ENCODE data around the gene PCNX1. TPM values are rescaled to one million over a fixed set of nuclear protein-coding genes. Genes with fewer than 3 reads are reported as not detected.
A peak's percentile ranks its signal among the peaks of the same experiment; 100 is the strongest.

Gene PCNX1
- total RNA-seq, 2 experiments from 2014 or later = 31.0 to 37.4 TPM

GRCh38 chr14:70954068-70954467 is 46.8 kb downstream of the PCNX1 start:
- H3K4me1 Mint-ChIP-seq = peaks cover 22% of the 10 kb centered on the region
- H3K27me3 Mint-ChIP-seq = no peaks in the 10 kb centered on the region
- no peak for DNase-seq
- no peaks in the 10 kb centered on the region for H3K9me3 Mint-ChIP-seq
- H3K27ac Mint-ChIP-seq = no peak overlapping the region
- H3K4me3 Mint-ChIP-seq = no peak overlapping the region
- peaks cover 18% of the 10 kb centered on the region for H3K36me3 Mint-ChIP-seq

DNA sequence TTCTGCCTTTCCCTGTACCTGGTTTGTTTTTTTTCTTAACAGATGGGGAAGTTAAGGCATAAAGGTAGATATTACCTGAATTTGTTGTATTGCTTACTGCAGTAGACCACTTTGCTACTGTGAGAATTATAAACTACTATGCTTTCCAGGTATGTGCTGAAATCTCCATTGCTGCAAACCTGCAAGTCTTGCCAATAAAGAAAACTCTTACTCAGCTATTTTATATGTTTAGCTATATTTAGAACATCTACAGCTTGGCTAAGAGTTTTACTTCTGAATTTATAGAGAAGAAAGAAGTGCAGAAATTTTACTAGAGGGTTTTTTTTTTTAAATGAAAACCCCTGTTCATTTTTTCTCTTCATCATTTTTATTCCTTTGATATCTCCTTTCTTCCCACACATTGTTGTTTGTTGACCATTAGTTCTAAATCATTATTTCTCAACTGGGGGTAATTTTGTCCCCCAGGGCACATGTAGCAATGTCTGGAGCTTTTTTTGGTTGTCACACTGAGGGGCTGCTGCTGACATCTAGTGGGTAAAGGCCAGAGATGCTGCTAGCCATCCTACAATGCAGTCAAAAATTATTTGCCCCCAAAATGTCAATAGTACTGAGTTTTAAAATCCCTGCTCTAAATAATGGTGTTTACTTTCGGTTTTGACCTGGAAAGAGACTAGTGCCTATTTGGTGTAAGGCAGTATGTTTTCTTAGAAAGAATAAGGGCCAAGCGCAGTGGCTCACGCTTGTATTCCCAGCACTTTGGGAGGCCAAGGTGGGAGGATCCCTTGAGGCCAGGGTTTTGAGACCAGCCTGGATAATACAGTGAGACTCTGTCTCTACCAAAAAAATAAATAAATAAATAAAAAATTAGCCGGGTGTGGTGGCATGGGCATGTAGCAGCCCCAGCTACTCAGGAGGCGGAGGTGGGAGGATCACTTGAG is 48.6 kb downstream of the PCNX1 start:
- Mint-ChIP-seq H3K4me3 (no peak overlapping the region), H3K27ac (no peak overlapping the region), H3K36me3 (peaks cover 15% of the 10 kb centered on the region), H3K4me1 (peaks cover 22% of the 10 kb centered on the region), H3K9me3 (no peaks in the 10 kb centered on the region), H3K27me3 (no peaks in the 10 kb centered on the region)
- DNase-seq = peak; percentile 17

GRCh38 chr14:70956511-70956910 is 49.3 kb downstream of the PCNX1 start:
- Mint-ChIP-seq H3K36me3 (peaks cover 12% of the 10 kb centered on the region), H3K4me1 (peaks cover 22% of the 10 kb centered on the region), H3K27ac (no peak overlapping the region), H3K9me3 (no peaks in the 10 kb centered on the region), H3K27me3 (no peaks in the 10 kb centered on the region), H3K4me3 (no peak overlapping the region)
- no peak for DNase-seq

DNA sequence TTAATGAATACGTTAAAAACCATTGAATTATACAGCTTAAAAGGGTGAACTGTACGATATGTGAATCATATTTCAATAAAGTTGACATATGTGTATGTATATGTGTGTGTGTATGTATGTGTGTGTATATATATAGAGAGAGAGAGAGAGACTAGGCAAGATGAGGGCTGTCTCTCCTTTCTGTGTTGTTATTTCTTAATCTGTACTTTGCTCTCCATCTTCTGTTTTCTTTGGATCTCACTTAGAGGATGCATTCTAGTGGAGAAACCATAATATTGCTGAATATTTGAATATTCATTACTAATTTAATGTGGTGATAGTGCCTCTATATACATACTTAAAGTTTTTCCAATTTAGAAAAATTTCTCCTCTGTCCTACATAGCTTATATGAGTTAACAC is 50.5 kb downstream of the PCNX1 start:
- no peak overlapping the region for H3K27ac Mint-ChIP-seq
- H3K4me3 Mint-ChIP-seq = no peak overlapping the region
- H3K9me3 Mint-ChIP-seq = no peaks in the 10 kb centered on the region
- H3K36me3 Mint-ChIP-seq = peaks cover 11% of the 10 kb centered on the region
- DNase-seq = no peak
- peaks cover 20% of the 10 kb centered on the region for H3K4me1 Mint-ChIP-seq
- H3K27me3 Mint-ChIP-seq = no peaks in the 10 kb centered on the region

GRCh38 chr14:70962935-70963334 is 55.7 kb downstream of the PCNX1 start:
- no peaks in the 10 kb centered on the region for H3K27me3 Mint-ChIP-seq
- H3K4me1 Mint-ChIP-seq = peaks cover 29% of the 10 kb centered on the region
- no peaks in the 10 kb centered on the region for H3K9me3 Mint-ChIP-seq
- peak overlapping the region; percentile 17 for H3K27ac Mint-ChIP-seq
- no peak overlapping the region for H3K4me3 Mint-ChIP-seq
- no peak for DNase-seq
- H3K36me3 Mint-ChIP-seq = peaks cover 22% of the 10 kb centered on the region

DNA sequence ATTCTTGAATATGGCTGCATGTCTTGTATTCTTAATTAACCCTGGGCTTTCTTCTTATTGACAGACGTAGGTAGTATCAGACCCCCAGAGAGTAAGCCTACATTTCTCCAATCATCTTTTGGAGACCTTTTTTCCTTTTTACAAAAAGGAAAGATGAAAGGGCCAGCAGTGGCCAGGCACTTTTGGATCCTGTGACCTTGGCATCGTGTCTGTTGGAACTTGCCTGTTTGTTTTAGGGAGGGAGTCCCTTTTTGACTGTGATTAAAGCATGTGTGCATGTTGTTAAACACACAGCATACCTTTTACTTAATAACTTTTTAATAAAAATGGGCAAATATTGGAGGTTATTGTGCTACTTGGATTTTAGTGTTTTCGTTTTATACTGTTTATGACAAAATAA is 57.2 kb downstream of the PCNX1 start:
- no peak for DNase-seq
- Mint-ChIP-seq H3K36me3 (peaks cover 22% of the 10 kb centered on the region), H3K4me1 (peaks cover 40% of the 10 kb centered on the region), H3K4me3 (no peak overlapping the region), H3K27ac (no peak overlapping the region), H3K9me3 (no peaks in the 10 kb centered on the region), H3K27me3 (no peaks in the 10 kb centered on the region)

DNA sequence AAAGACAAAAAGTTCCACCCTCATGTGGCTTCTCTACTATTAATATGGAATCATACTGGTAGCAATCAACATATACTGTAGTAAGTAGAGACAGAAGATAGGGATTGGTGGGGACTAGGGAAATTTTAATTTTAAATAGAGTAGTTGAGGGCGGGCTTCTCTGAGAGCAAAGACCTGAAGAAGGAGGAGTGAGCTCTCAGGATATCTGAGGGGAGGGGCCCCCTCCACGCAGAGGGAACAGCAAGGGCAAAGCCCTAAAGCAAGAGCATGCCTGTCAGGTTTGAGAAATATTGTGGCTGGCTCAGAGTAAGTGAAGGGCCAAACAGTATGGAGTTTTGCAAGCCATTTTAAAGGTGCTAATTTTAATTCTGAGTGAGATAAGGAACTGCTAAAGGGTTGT is 64.3 kb downstream of the PCNX1 start:
- Mint-ChIP-seq H3K4me1 (peaks cover 33% of the 10 kb centered on the region), H3K36me3 (peaks cover 13% of the 10 kb centered on the region), H3K4me3 (no peak overlapping the region), H3K9me3 (no peaks in the 10 kb centered on the region), H3K27ac (no peak overlapping the region), H3K27me3 (no peaks in the 10 kb centered on the region)
- no peak for DNase-seq

DNA sequence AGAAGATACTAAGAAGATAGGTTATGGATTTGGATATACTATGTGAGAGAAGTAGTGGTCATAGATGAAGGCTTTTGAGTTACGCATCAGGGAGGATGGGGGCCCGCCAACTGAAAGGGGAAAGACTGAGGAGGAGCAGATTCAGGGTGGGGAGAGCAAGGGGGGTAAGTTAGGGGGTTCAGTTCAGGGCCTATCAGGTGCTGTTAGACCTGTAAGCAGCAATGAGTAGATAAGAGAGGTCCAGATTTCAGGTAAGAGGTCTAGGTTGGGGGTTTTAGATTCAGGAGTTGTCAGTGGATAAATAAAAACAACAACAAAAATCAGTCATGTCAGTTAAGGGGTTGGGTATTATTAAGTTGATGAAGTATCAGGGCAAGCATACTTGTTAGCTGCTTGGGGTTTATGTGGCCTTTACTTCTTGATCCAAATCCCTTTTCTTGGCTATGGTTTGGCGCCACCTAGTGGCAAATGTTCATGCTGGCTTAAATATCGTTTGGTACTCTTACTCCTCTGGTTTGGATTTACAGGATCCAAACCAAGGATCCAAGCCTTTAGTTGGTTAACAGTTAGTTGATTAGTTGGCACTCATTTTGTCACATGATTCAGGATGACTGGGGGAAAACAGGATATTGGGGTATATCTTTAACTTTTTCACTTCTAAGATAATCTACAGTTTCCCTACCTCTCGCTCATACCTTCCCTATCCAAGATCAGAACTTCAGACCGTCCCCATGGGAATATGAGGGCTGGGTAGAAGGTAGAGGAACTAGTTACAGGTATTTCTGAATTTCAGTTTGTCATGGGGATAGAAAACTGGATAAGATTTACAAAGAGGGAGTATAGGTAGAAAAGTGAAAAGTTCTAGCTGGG is 65.1 kb downstream of the PCNX1 start:
- H3K4me1 Mint-ChIP-seq = peaks cover 31% of the 10 kb centered on the region
- peak; percentile 63 for DNase-seq
- H3K36me3 Mint-ChIP-seq = peaks cover 19% of the 10 kb centered on the region
- H3K4me3 Mint-ChIP-seq = no peak overlapping the region
- H3K27me3 Mint-ChIP-seq = no peaks in the 10 kb centered on the region
- no peaks in the 10 kb centered on the region for H3K9me3 Mint-ChIP-seq
- no peak overlapping the region for H3K27ac Mint-ChIP-seq

DNA sequence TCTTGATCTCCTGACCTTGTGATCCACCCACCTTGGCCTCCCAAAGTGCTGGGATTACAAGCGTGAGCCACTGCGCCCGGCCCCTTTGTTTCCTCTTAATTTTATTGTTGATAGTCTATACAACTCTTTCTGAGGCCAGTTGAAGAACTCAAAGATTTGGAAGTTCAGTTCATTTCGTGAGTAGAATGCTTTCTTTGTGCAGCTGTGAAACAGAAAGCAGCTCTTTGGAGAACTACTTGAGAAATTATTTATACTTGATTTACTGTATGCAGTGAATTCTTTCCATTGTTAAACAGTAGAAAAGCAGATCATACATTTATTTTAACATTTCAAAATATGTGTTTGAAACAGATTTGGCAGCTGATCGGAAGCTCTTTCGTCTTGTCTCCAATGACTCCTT is 69.3 kb downstream of the PCNX1 start:
- Mint-ChIP-seq H3K36me3 (peaks cover 12% of the 10 kb centered on the region), H3K27ac (peak overlapping the region; percentile 32), H3K27me3 (no peaks in the 10 kb centered on the region), H3K4me1 (peaks cover 31% of the 10 kb centered on the region), H3K4me3 (no peak overlapping the region), H3K9me3 (no peaks in the 10 kb centered on the region)
- no peak for DNase-seq

DNA sequence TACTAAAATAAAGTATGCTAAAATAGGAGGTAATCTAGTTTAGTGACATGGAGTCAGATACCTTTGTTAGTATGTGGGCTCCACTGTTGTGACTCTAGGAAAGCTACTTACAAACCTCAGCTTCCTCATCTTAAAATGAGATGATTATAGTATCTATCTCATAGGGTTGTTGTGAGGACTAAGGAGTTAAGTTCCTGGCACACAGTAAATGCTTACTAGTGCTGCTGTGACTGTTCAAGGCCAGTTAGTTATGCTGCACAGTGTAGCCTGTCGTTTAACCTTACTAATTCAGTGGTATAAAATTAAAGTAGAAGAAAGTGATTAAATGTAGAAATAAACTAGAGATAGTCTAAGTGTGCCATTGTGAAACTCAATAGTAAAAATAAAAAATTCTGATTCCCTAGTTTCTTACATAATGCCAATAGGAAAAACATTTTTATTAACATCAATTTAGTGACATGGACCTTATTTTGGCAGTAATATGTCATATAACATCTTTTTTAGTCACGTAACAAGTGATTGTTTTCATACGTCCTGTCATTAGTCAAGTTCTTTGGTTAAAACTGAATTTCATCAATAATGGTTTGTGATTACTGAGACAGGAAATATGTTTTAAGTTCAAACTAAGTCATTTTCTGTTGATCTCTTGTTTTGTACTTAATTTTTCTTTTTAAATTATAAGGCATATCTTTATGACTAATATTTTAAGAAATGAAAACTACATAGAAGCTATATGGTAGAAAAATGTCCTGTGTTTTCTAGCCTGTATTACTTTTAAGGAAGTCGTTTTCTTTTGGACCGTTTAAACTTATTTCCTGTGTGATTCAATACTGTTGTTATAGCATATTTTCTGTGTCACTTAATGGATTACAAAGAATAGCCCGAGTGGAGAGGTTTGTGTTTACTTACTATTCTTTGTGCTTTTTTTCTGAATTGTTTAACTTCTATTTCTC is 74.0 kb downstream of the PCNX1 start:
- Mint-ChIP-seq H3K9me3 (no peaks in the 10 kb centered on the region), H3K4me3 (peak overlapping the region; percentile 37), H3K27ac (peak overlapping the region; percentile 72), H3K4me1 (peaks cover 36% of the 10 kb centered on the region), H3K27me3 (no peaks in the 10 kb centered on the region), H3K36me3 (peaks cover 16% of the 10 kb centered on the region)
- no peak for DNase-seq

GRCh38 chr14:70982200-70982599 is 74.9 kb downstream of the PCNX1 start:
- Mint-ChIP-seq H3K9me3 (no peaks in the 10 kb centered on the region), H3K27ac (no peak overlapping the region), H3K36me3 (peaks cover 13% of the 10 kb centered on the region), H3K27me3 (no peaks in the 10 kb centered on the region), H3K4me3 (no peak overlapping the region), H3K4me1 (peaks cover 38% of the 10 kb centered on the region)
- DNase-seq = no peak

DNA sequence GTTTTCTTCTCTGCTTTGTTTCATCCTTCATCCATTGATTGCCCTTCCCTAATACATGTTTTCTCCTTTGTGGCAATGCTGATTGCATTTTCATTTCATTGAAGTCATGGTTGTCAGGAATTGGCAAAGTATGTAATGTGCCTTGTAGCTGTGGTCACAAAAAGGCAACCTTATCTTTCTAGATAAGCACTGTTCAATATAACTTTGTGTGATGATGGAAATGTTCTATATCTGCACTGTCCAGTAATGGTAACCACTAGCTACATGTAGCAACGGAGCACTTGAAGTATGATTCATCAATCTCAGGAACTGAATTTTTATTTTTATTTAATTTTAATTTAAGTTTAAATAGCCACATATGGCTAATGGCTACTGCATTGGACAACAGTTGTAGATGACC is 79.8 kb downstream of the PCNX1 start:
- H3K4me1 Mint-ChIP-seq = peaks cover 32% of the 10 kb centered on the region
- no peaks in the 10 kb centered on the region for H3K9me3 Mint-ChIP-seq
- no peak for DNase-seq
- H3K27me3 Mint-ChIP-seq = no peaks in the 10 kb centered on the region
- H3K36me3 Mint-ChIP-seq = peaks cover 15% of the 10 kb centered on the region
- H3K4me3 Mint-ChIP-seq = no peak overlapping the region
- H3K27ac Mint-ChIP-seq = no peak overlapping the region

DNA sequence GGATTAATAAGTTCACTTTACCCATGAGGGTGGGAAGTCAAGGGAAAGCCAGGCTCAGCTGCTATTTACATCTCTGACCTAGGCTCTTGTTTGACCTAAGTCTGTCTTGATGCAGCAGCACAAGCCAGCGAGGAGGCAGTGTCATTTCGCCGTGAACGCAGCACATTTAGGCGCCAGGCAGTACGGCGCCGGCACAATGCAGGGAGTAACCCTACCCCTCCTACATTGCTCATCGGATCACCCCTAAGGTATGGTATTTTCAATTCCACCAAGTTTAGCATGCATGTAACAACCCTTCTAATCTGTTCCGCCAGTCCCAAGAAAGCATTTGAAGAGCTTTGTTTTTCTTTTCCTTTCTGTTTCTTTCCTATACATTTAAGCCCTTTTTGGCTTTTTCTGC is 81.2 kb downstream of the PCNX1 start:
- Mint-ChIP-seq H3K27me3 (no peaks in the 10 kb centered on the region), H3K4me1 (peaks cover 22% of the 10 kb centered on the region), H3K36me3 (peaks cover 21% of the 10 kb centered on the region), H3K27ac (peak overlapping the region; percentile 26), H3K9me3 (no peaks in the 10 kb centered on the region), H3K4me3 (peak overlapping the region; percentile 24)
- DNase-seq = no peak

GRCh38 chr14:70993931-70994330 is 86.7 kb downstream of the PCNX1 start:
- peaks cover 35% of the 10 kb centered on the region for H3K4me1 Mint-ChIP-seq
- no peak overlapping the region for H3K27ac Mint-ChIP-seq
- H3K9me3 Mint-ChIP-seq = peaks cover 2% of the 10 kb centered on the region
- no peaks in the 10 kb centered on the region for H3K27me3 Mint-ChIP-seq
- no peak overlapping the region for H3K4me3 Mint-ChIP-seq
- DNase-seq = no peak
- H3K36me3 Mint-ChIP-seq = peaks cover 21% of the 10 kb centered on the region
